T-helper 1 cell (primary cell): ENCODE results near the gene PCNT.

Experiments
- DNase-seq, 5 donors: peaks; one replicate each; pipeline ENCODE4 v3.0.0-alpha.2; 2012 to 2020
- total RNA-seq, 4 donors: gene quantifications; one replicate each; lab custom pipeline; 2026; lab: John Stamatoyannopoulos, UW

Gene PCNT, protein sequence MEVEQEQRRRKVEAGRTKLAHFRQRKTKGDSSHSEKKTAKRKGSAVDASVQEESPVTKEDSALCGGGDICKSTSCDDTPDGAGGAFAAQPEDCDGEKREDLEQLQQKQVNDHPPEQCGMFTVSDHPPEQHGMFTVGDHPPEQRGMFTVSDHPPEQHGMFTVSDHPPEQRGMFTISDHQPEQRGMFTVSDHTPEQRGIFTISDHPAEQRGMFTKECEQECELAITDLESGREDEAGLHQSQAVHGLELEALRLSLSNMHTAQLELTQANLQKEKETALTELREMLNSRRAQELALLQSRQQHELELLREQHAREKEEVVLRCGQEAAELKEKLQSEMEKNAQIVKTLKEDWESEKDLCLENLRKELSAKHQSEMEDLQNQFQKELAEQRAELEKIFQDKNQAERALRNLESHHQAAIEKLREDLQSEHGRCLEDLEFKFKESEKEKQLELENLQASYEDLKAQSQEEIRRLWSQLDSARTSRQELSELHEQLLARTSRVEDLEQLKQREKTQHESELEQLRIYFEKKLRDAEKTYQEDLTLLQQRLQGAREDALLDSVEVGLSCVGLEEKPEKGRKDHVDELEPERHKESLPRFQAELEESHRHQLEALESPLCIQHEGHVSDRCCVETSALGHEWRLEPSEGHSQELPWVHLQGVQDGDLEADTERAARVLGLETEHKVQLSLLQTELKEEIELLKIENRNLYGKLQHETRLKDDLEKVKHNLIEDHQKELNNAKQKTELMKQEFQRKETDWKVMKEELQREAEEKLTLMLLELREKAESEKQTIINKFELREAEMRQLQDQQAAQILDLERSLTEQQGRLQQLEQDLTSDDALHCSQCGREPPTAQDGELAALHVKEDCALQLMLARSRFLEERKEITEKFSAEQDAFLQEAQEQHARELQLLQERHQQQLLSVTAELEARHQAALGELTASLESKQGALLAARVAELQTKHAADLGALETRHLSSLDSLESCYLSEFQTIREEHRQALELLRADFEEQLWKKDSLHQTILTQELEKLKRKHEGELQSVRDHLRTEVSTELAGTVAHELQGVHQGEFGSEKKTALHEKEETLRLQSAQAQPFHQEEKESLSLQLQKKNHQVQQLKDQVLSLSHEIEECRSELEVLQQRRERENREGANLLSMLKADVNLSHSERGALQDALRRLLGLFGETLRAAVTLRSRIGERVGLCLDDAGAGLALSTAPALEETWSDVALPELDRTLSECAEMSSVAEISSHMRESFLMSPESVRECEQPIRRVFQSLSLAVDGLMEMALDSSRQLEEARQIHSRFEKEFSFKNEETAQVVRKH (N-terminal part only)
- total RNA-seq, result 114 to 149 (median 142) reads per million in 4 donors

DNA sequence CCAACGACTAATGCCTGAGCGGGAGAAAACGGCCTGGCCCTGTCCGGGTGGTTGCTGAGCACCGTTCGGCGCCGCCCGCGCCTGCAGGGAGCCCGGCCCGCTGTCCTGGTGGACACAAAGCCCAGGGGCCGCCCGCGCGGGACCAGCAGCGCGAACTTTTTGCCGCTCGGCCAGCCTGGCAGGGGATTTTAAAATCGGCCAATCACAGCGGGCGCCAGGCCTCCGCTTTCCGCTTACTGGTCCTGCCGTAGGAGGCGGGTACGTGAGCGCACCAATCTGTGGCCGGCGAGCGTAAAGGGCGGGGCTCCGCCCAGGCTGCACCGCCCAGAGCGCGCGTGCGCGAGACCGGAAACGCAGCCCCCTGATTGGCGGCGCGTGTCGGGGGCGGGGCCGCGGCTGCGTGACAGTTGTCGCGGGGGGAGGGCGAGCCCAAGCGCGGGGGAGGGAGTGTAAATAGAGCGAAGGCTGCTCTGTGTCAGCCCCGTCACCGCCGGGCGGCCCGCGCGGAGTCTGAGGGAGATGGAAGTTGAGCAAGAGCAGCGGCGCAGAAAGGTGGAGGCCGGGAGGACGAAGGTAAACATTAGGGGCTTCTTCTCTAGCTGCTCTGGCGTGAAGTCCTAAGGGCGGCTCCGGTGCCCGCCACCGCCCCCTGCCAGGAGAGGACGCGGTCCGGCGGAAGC lies at the start of gene PCNT, which contains the start of gene C21orf58:
PCNT (plus strand) TSS at position 447 of the 680 bp plus-strand sequence; CDS start at position 520, 73 bp downstream.
C21orf58 (minus strand) TSS at position 161 of the 680 bp plus-strand sequence. CDS start 1,132 bp downstream, outside the sequence.
- peak; percentile 96 to 99 (median 97) for DNase-seq

DNA sequence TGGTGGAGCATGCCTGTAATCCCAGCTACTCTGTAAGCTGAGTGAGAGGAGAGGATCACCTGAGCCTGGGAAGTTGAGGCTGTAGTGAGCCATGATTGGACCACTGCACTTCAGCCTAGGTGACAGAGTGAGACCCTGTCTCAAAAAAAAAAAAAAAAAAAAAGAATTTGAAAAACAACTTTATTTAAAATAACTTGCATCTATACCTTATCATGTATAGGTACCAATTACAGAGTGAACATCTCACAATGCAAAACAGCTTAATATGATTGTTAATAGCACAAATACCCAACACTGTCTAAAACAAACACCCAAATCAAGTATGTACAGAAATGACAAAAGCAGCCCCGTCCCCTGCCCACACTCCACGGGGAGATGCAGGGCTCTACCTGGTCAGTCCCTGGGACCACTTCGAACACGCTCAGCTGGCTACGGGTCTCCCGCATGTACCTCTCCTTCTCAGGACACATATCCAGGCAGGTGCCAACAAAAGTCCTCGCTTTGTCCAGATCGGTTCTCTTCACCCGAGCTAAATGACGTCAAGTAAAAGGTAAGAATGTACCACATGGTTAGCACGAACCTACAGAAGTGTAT lies 49.1 kb upstream of the PCNT start:
- DNase-seq, result no peak

DNA sequence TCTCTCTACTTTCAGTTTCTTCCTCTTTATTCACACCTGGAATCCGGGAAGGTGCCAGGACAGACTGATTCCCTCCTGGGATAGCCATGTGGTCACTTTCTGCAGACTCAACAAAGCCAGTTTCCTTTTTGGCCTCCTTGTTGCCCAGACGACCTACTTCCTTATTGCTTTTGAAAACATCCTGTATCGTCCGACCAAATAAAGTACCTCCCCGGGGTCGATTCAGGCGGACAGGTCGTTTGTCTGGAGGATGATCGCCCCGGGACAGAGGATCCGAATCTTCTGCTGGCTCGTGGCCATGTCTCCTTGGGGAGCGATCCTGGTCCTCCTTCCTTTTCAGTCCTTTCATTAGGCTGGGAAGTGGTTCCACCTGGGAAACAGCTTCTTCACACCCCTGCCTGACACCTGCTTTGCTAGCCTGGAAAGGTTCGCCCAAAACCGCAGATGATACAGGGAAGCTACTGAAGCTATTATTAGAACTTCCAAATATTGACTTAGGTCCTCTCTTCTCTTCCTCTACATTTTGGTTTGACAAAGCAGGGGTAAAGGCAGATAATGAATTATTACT lies 39.8 kb upstream of the PCNT start:
- no peak for DNase-seq

DNA sequence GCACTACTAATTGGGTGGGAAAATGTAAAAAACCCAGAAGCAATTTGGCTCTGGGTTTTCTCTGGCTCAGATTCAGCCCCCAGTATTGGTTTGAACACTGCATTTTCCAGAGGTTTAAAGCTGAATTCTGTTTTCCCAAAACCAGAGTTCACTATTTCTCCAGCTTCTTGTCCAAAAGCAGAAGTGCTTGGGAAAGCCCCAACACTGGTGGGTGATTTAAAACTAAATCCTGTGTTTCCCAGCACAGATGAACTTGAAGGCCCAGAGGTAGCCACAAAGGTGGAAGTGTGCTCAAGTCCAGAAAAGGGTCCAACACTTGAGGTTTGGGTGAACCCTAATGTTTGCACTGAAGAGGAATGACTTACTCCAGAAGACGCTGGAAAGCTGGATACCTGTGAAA lies 39.2 kb upstream of the PCNT start:
- no peak for DNase-seq

DNA sequence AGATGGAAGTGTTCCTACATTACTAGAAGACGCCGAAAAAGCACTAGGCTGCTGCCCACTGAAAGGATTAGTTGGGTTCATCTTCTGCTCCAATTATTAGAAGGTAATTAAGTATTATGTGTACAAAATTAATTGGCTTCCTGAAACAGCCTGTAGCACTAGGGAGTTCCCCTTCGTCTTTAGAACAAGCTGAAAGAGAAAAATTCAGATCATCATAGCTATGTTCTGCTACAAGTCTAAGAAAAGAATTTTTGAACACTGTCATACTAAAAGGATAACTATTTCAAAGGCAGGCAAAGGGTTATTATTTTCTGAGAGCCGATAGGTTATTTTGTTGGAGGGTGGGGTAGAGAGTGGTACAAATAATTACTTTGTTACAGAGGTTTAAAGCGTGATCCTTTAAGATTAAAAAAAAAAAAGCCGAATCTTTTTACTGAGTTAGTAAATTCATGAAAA lies 38.7 kb upstream of the PCNT start, which contains the start of gene MCM3AP:
MCM3AP (minus strand) TSS at position 406 of the 456 bp plus-strand sequence; CDS start at position 81, 325 bp downstream.
- no peak for DNase-seq

DNA sequence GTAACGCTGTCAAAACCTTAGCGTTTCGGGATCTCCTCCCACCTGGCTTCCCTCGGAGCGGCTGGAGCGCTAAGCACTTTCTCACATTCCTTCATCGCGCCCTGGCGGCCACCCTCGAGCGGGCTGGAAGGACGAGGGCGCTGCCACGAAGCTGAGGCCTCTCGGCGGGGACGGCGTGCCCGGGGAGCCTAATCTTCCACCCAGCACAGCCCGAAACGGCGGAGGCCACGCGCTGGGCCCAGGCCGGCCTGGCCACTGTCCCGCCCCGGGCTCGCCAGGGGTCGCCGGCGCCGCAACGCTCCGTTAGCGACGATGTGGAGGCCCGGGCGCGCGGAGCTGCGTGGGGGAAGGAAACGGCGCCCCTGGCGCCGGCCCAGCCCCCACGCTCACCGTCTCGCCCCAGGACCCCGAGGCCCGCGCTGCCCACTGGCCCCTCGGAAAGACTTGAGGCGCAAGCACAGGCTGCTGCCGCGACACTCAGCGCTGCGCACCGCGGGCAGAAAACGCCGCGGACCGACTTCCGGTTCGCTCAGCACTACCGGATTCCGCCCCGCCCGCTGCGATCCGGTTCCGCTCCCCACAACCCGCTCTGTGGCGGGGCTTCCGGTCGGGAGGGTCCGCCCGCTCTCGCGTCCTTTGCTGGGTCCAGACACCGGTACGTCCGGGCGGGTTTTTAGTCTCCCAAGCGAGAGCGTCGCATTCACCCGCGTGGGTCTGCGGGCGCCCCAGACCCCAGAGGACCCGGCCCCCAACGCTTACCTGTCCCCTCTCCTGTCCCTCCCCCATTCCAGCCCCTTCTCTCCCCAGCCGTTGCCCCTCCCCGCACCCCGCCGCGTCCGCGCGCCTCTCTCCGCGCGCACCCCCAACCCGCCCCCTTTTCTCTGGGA lies 38.0 kb upstream of the PCNT start, which contains the start of gene YBEY:
YBEY (plus strand) TSS at position 582 of the 887 bp plus-strand sequence. CDS start 572 bp downstream, outside the sequence.
- DNase-seq, result peak; percentile 64 to 91 (median 74)

DNA sequence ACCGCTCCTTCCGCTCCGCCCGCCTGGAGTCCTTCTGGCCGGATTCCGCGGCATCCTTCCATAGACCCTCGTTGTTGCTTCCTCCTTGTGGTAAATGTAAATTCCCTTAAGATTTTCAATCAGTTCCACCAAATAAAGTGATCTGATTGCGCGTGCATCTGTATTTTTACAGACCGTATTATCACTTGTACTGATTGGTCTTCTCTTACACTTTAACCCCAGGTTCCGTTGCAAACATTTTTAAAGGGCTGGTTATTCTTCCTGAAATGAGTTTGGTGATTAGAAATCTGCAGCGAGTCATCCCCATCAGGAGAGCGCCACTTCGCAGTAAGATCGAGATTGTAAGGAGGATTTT lies 37.3 kb upstream of the PCNT start:
- no peak for DNase-seq

DNA sequence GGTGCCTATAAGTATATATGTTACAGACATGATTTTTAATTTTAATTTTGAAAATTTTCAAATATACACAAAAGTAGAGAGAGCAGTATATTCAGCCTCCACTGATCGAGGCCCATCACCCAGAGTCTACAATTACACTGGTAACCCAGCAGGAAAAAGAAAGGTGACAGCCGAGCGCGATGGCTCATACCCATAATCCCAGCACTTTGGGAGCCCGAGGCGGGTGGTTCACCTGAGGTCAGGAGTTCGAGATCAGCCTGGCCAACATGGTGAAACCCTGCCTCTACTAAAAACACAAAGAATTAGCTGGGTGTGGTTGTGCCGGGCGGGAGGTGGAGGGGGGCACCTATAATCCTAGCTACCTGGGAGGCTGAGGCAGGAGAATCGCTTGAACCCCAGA lies 36.4 kb upstream of the PCNT start:
- DNase-seq, result no peak

DNA sequence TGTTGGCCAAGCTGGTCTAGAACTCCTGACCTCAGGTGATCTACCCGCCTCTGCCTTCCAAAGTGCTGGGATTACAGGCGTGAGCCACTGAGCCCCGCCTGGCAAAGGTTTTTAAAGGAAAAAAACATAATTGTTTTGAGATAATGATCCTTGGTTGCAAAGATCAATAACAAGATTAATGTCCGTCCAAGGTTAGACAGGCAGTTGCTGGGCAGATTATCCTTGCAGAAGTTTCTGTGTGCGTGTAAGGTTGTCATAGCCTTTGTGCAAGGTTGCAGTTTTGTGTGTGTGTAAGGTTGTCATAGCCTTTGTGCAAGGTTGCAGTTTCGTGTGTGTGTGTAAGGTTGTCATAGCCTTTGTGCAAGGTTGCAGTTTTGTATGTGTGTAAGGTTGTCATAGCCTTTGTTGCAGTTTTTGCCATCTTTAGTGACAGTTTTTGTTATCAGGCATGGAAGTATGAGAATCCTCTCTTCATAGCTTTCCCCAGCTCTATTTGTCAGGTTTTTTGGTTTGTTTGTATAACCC lies 34.2 kb upstream of the PCNT start:
- no peak for DNase-seq

DNA sequence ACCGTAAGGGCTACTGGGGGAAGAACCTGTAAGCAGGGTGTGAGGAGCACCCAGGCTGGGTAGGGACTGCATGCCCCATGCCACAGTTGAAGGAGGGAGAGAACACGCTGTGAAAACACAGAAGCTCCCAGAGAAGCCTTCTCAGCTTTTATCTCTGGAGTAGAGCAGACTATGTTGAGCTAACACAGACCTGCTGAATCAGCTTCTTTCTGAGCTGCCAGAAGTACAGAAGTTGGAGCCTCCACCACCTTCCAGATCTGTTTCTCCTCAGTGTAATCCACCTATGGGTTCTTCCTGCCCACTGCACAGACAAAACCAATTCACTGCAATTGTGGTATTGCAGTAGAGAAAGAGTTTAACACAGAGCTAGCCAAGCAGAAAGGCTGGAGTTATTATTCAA lies 32.4 kb upstream of the PCNT start:
- DNase-seq, result no peak

DNA sequence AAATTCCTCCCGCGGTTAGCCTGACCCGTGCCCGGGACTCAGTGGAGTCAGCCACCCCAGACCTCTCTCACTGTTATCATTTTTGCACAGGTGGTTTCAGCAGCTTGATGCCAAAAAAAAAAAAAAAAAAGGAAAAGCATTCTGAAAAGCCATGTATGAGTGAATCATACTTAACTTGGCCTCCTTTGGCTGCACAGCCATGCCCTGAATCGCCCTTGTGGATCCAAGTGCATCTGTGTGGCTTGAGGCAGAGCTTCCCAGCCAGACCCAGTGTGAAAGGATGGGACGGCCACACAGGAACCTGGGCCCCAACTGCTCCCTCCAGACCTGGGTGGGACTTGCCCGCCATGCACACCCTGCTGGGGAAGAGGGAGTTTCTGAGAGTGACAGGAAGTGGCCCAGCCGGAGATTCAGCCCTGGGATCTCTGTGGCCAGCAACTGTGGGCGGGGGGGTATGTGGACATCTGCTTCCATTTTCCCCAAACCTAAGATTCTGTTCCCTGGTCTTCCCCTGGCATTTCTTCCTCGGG lies 29.2 kb upstream of the PCNT start:
- DNase-seq, result no peak

DNA sequence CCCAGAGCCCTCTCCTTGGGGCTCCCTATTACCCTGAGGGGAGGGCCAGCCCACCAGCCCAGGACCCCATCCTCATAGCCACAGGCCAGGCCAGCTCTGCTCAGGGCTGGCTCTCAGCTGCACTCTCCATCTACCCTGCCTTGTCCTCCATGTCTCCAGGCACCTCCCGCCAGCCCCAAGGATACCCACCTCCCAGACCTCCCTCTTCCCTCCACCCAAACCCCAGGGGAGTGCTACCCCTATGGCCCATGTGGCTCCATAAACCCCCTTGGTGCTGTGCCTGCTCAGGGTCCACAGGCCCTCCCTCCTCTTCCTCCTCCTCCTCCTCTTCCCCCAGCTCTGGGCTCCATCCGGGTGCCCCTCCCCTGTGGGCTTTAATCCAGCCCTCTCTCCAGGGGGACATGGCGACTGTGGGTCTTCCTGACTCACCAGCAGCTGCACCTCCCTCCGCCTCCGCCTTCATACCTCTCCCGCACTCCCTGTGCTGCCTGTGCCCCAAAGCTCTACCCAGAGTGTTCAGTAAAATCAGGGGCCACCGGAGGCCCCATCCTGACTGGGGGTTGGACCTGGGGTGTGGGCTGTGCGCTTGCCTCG lies 28.7 kb upstream of the PCNT start:
- DNase-seq, result no peak

DNA sequence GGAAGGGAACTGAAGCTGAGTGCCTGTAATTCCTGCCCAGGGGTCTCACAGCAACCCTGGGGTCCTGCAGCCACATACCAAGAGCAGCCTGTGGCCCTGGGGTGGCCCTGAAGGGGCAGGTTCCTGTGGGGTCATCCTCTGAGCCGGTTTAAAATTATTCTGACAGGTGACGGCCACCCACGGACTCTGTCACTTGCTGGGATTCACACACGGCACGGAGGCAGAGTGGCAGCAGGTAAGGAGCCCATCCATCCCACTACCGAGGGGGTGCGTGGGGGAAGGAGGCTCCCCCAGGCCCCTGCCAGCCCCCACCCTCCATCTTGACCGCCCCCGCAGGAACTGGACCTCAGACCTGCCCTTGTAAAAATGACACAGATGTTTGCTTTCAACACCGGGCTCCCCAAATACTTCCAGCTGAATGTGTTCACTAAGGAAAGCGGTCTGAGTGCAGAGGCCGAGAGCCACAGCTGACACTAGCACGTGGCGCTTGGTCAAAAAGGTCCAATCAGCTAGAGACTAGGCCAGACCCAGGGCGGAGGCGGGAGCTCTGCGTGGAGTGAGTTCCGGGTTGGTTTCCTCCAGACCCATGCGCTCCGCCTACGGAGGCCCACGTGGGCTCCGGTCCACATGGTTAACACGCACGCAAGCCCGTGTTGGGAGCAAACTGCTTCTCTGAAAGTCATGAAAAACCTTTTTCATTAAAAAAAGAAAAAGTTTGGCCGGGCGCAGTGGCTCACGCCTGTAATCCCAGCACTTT lies 27.8 kb upstream of the PCNT start:
- DNase-seq, result peak in 3 of 5 donors; percentile 24 to 52 (median 36)

DNA sequence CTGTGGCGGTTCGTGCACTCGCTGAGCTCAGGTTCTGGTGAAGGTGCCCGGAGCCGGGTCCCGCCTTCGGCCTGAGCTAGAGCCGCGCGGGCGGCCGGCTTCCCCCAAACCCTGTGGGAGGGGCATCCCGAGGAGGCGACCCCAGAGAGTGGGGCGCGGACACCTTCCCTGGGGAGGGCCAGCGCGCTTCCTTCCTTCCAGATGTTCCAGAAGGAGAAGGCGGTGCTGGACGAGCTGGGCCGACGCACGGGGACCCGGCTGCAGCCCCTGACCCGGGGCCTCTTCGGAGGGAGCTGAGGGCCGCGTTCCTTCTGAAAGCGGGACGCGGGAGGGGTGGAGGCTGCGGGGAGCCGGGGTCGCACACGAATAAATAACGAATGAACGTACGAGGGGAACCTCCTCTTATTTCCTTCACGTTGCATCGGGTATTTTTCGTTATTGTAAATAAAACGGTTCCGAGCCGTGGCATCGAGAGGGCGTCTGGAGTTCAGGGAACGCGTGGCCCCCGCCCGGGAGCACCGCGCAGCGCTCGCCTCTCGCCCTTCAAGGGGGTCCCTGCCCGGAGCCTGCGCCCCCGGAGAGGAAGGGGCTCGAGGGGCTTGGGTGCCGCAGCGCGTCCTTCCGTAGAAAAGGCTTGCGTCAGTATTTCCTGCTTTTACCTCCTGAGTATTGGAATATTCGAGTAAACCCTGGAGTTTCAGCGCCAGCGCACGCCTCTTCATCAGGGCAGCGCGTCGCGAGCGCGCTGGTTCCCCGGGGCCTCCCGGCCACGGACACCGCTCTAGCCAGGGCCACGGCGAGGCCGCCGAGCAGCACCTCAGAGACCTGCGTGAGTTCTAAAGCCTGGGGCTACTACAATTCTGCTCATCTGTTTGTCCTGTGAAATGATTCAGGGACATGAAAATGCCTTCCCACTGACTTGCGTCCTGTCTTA lies 26.4 kb upstream of the PCNT start:
- DNase-seq, result no peak

DNA sequence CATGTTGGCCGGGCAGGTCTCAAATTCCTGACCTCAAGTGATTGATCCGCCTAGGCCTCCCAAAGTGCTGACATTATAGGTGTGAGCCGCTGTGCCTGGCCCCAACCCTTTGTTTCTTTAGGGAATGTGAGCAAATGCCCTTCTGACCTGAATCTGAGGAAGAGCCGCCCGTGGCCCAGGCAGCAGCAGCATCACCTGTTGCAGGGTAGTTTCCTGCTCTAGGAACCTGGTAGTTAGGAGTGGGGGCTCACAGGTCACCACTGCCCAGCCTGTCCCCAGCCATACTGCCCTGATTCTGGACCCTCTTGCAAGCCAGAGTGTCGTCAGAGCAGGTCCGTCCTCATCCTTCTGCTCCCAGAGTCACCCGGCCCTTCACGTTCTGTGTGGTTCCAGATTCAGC lies 24.8 kb upstream of the PCNT start:
- DNase-seq, result no peak

DNA sequence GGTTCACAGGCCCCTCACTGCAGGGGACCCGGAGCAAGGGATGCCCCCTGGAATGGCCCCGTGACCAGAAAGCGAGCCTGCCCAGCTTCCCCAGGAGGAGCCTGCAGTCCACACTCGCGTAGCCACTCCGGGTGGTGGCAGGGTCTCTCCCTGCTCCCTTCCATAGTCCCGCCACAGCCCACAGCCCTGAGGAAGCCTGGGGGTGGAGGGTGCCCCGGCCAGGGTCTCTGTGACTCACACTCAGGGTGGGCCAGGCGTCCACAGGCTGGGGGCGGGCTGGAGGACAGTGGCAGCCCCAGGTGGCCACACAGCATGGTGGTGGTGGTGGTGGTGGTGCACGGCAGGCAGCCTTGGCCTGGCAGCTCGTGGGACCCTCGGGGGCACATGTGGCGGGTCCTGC lies 22.2 kb upstream of the PCNT start:
- no peak for DNase-seq

DNA sequence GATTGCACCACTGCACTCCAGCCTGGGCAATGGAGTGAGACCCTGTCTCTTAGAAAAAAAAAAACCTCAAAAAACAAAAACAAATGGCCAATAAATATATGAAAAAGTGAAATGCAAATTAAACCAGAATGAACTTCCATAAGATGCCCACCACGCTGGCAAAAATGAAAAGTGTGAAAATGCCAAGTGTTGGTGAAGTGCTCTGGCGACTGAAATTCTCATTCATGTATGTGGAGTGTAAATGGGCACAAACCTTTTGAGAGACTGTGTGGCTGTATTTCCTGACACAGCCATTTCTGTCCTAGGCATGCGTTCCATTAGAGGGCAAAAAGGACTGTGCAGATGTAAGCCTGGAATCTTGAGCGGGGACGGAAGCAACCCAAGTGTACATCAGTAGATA lies 19.5 kb upstream of the PCNT start:
- no peak for DNase-seq
